Hepatocyte (in vitro differentiated cells): ENCODE measurements around the gene ZNF687.

Source experiments
- CTCF ChIP-seq: fragments of 200-600 bp; sonication (generic); IDR thresholded peaks from 2 replicates; pipeline ENCODE4 v1.5.1; 2016; ENCODE audit warnings: antibody characterized with exemption, mild to moderate bottlenecking; ENCODE audit not compliant: poor library complexity
- EZH2 ChIP-seq: fragments of 200-600 bp; sonication (generic); IDR thresholded peaks from 2 replicates; pipeline ENCODE4 v1.6.1; 2016; ENCODE audit warnings: antibody characterized with exemption, mild to moderate bottlenecking, borderline replicate concordance
- EZH2phosphoT487 ChIP-seq: fragments of 200-600 bp; sonication (generic); IDR thresholded peaks from one replicate; pipeline ENCODE4 v1.6.1; 2018; ENCODE audit warnings: antibody characterized with exemption, mild to moderate bottlenecking, low read depth, moderate library complexity; ENCODE audit not compliant: unreplicated experiment, severe bottlenecking

- TF ChIP-seq CTCF (peak; percentile 75), EZH2phosphoT487 (no peak), EZH2 (no peak)
Measured at GRCh38 chr1:151251656-151252470, 30.2 kb upstream of the ZNF687 start.
